Tibial artery (tissue), 4 donors: Measurements from ENCODE around the gene KBTBD7.

ENCODE experiments used
- DNase-seq, 2 donors: peaks; one replicate each; pipeline ENCODE4 v3.0.0-alpha.2; 2019
- H3K27ac ChIP-seq, 2 donors: fragments of 200-600 bp; sonication (generic) in 1 of 2; 1 replicate in 1 of 2; 2 replicates in 1 of 2; pipeline ENCODE4 v1.5.1; 2018 to 2019; ENCODE audit warnings: mild to moderate bottlenecking in 1 of 2
- H3K27me3 ChIP-seq, 2 donors: fragments of 200-600 bp; sonication (generic) in 1 of 2; one replicate each; pipeline versions ENCODE4 v1.5.1 to v1.6.0; 2016 to 2019
- H3K36me3 ChIP-seq, 3 donors: fragments of 200-600 bp; sonication (generic) in 2 of 3; one replicate each; pipeline ENCODE4 v1.5.1; 2016 to 2019; ENCODE audit warnings: mild to moderate bottlenecking in 2 of 3
- H3K4me1 ChIP-seq, 4 donors: fragments of 200-600 bp; sonication (generic) in 2 of 4; 1 replicate in 3 of 4; 2 replicates in 1 of 4; pipeline ENCODE4 v1.5.1; 2016 to 2019
- H3K4me3 ChIP-seq, 2 donors: fragments of 200-600 bp; sonication (generic) in 1 of 2; 1 replicate in 1 of 2; 2 replicates in 1 of 2; pipeline ENCODE4 v1.5.1; 2018 to 2019; ENCODE audit warnings: mild to moderate bottlenecking in 2 of 2
- H3K9me3 ChIP-seq, 3 donors: fragments of 200-600 bp; sonication (generic) in 1 of 3; one replicate each; pipeline ENCODE4 v1.5.1; 2016 to 2019
- intact Hi-C: fragments of 100-400 bp; cut with DNase I; formaldehyde crosslinking; loops from one replicate; pipeline ENCODE4 v1.15.0; 2023; ENCODE audit warnings: low total_unique reads
- TF ChIP-seq, protein P1 (sequence below), 2 experiments: fragments of 200-600 bp in 1 of 2; fragments of 450-650 bp in 1 of 2; IDR thresholded peaks; one replicate each; pipeline ENCODE4 v1.5.1; 2017 to 2019; ENCODE audit warnings: antibody characterized with exemption in 2 of 2, mild to moderate bottlenecking in 1 of 2, moderate library complexity in 1 of 2

Gene KBTBD7

GRCh38 chr13:41196011-41196410, 1.6 kb upstream of the KBTBD7 start:
- H3K4me1 ChIP-seq, result peaks cover 0 to 22% (median 14%) of the 10 kb centered on the region in 4 donors
- H3K36me3 ChIP-seq, result no peaks in the 10 kb centered on the region
- TF ChIP-seq, protein P1, sequence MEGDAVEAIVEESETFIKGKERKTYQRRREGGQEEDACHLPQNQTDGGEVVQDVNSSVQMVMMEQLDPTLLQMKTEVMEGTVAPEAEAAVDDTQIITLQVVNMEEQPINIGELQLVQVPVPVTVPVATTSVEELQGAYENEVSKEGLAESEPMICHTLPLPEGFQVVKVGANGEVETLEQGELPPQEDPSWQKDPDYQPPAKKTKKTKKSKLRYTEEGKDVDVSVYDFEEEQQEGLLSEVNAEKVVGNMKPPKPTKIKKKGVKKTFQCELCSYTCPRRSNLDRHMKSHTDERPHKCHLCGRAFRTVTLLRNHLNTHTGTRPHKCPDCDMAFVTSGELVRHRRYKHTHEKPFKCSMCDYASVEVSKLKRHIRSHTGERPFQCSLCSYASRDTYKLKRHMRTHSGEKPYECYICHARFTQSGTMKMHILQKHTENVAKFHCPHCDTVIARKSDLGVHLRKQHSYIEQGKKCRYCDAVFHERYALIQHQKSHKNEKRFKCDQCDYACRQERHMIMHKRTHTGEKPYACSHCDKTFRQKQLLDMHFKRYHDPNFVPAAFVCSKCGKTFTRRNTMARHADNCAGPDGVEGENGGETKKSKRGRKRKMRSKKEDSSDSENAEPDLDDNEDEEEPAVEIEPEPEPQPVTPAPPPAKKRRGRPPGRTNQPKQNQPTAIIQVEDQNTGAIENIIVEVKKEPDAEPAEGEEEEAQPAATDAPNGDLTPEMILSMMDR (IDR thresholded peaks at IDR 0.05), result no peak
- H3K27me3 ChIP-seq, result no peaks in the 10 kb centered on the region
- no peak overlapping the region for H3K4me3 ChIP-seq
- DNase-seq, result no peak
- intact Hi-C loops, result no loop called here
- H3K27ac ChIP-seq, result no peak overlapping the region
- no peaks in the 10 kb centered on the region for H3K9me3 ChIP-seq

DNA sequence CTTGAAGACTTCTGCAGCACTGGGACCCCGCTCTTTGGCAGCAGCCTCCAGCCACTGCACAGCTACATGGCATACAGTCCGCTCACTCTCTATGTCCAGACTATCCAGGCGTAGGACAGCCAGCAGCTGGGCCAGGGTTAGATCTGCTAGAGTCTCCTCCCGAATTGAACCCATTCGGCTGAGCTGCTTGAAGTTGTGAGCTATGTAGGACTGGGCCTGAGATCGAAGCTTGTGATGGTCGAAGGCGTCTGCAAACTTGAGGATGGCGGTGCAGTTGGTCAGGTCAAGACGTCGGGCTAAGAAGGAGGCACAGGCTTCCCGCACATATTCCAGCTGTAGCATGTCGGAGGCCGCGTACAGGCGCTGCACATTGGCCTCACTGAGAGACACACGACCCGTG, 900 bp downstream of the KBTBD7 start:
- Histone ChIP-seq H3K27ac (peak overlapping the region in 1 of 2 donors; percentile 82), H3K9me3 (no peaks in the 10 kb centered on the region)

GRCh38 chr13:41188584-41188983, 5.8 kb downstream of the KBTBD7 start:
- no peak for DNase-seq
- intact Hi-C loops, result no loop called here

More for the DNA sequence above, 900 bp downstream of the KBTBD7 start:
- H3K4me3 ChIP-seq, result peak overlapping the region; percentile 78 to 90
- TF ChIP-seq, protein P1 (IDR thresholded peaks at IDR 0.05), result no peak
- H3K27me3 ChIP-seq, result no peaks in the 10 kb centered on the region
- H3K4me1 ChIP-seq, result peaks cover 0 to 23% (median 15%) of the 10 kb centered on the region in 4 donors
- intact Hi-C loops, result no loop called here
- no peaks in the 10 kb centered on the region for H3K36me3 ChIP-seq
- DNase-seq, result no peak

DNA sequence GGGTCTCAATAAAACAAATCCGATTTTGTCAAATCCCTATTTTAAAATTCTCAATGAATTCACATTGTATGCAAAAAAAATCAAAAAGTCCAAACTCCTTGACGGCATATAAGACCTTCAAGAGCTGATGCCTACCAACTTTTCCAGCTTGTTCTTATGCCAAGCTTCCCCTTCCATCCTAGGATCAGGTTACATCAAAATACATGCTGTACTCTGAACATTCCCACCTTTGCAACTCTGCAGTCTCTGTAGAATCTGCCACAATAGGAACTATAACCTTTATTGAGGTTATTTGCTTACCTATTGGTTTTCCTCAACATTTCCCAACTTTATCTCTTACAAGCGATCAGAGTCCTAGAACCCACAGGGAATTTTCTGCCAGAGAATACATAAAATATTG, 7.9 kb downstream of the KBTBD7 start:
- H3K27me3 ChIP-seq, result no peaks in the 10 kb centered on the region
- intact Hi-C loops, result no loop called here

More at GRCh38 chr13:41188584-41188983, 5.8 kb downstream of the KBTBD7 start:
- Histone ChIP-seq H3K27me3 (no peaks in the 10 kb centered on the region), H3K4me1 (peaks cover 0 to 19% (median 13%) of the 10 kb centered on the region in 4 donors), H3K27ac (no peak overlapping the region), H3K9me3 (no peaks in the 10 kb centered on the region), H3K36me3 (no peaks in the 10 kb centered on the region), H3K4me3 (no peak overlapping the region)
- TF ChIP-seq, protein P1 (IDR thresholded peaks at IDR 0.05), result no peak

GRCh38 chr13:41182231-41182630, 12.1 kb downstream of the KBTBD7 start:
- no peak overlapping the region for H3K4me3 ChIP-seq
- no peaks in the 10 kb centered on the region for H3K9me3 ChIP-seq
- no peak for DNase-seq
- TF ChIP-seq, protein P1 (IDR thresholded peaks at IDR 0.05), result no peak
- no peaks in the 10 kb centered on the region for H3K27me3 ChIP-seq
- no peaks in the 10 kb centered on the region for H3K4me1 ChIP-seq
- intact Hi-C loops, result no loop called here
- no peaks in the 10 kb centered on the region for H3K36me3 ChIP-seq
- no peak overlapping the region for H3K27ac ChIP-seq

More for the DNA sequence above, 7.9 kb downstream of the KBTBD7 start:
- Histone ChIP-seq H3K4me1 (peaks cover 0 to 6% (median 0%) of the 10 kb centered on the region in 4 donors), H3K4me3 (no peak overlapping the region), H3K36me3 (no peaks in the 10 kb centered on the region), H3K27ac (no peak overlapping the region), H3K9me3 (no peaks in the 10 kb centered on the region)
- DNase-seq, result no peak
- TF ChIP-seq, protein P1 (IDR thresholded peaks at IDR 0.05), result no peak
